Bronchial epithelial cell (primary cell): Measurements from ENCODE around the gene PANK4. TPM values are rescaled to one million over a fixed set of nuclear protein-coding genes. Genes with fewer than 3 reads are reported as not detected.
"Not testable (repeated sequence)": the region's sequence is repeated elsewhere in the genome, so short reads cannot be mapped to it uniquely, and the experiment has no call there.

ENCODE experiments used
- DNase-seq: peaks from one replicate; pipeline ENCODE4 v3.0.0-alpha.2; 2010; ENCODE audit warnings: low read depth
- FAIRE-seq: peaks from 2 replicates; lab custom pipeline; 2011; peaks lifted over from hg19 to GRCh38; lab: Jason Lieb, UNC
- H3K27me3 ChIP-seq: 2 replicates; pipeline ENCODE4 v1.5.1; 2011; ENCODE audit warnings: low read length; ENCODE audit not compliant: control insufficient read depth, insufficient read depth
- H3K36me3 ChIP-seq: 2 replicates; pipeline ENCODE4 v1.5.1; 2011; ENCODE audit warnings: low read length; ENCODE audit not compliant: control insufficient read depth, insufficient read depth
- H3K4me3 ChIP-seq: 2 replicates; pipeline ENCODE4 v1.5.1; 2011; ENCODE audit warnings: mild to moderate bottlenecking, low read depth, low read length, control low read depth
- CTCF ChIP-seq: IDR thresholded peaks from 2 replicates; pipeline ENCODE4 v1.5.1; 2011; ENCODE audit warnings: mild to moderate bottlenecking, moderate library complexity, low read length, control low read depth, inconsistent platforms; ENCODE audit not compliant: insufficient read depth, severe bottlenecking
- total RNA-seq: library from RNA; depleted of rRNA; stranded (reverse); fragments of >200 nt; gene quantifications from 2 replicates; pipeline ENCODE4 v1.2.1, GENCODE V29; 2014

The PANK4 gene
- total RNA-seq, 1 donor from 2014 or later, result 29.2 TPM

- no peak for TF ChIP-seq CTCF
- H3K4me3 ChIP-seq, result no peak overlapping the region
- FAIRE-seq, result no peak
- H3K36me3 ChIP-seq, result no peaks in the 10 kb centered on the region
- no peak for DNase-seq
- peaks cover 5% of the 10 kb centered on the region for H3K27me3 ChIP-seq
Observed at GRCh38 chr1:2569060-2569459, 42.7 kb upstream of the PANK4 start.

GRCh38 chr1:2568187-2568816, 41.9 kb upstream of the PANK4 start:
- H3K4me3 ChIP-seq, H3K27me3 ChIP-seq, H3K36me3 ChIP-seq, FAIRE-seq, DNase-seq: not testable (repeated sequence)

- Histone ChIP-seq H3K4me3 (no peak overlapping the region), H3K36me3 (no peaks in the 10 kb centered on the region), H3K27me3 (peaks cover 5% of the 10 kb centered on the region)
- DNase-seq, result no peak
- FAIRE-seq, result no peak
- TF ChIP-seq CTCF, result no peak
Observed at GRCh38 chr1:2567083-2567679, 40.8 kb upstream of the PANK4 start.

GRCh38 chr1:2566101-2567045, 40.0 kb upstream of the PANK4 start:
- Histone ChIP-seq H3K4me3 (no peak overlapping the region), H3K27me3 (peaks cover 5% of the 10 kb centered on the region), H3K36me3 (no peaks in the 10 kb centered on the region)
- DNase-seq (no peak), FAIRE-seq (no peak)
- no peak for TF ChIP-seq CTCF

GRCh38 chr1:2564815-2565374, 38.5 kb upstream of the PANK4 start:
- no peak overlapping the region for H3K4me3 ChIP-seq
- no peaks in the 10 kb centered on the region for H3K36me3 ChIP-seq
- DNase-seq, result no peak
- TF ChIP-seq CTCF, result no peak
- peaks cover 5% of the 10 kb centered on the region for H3K27me3 ChIP-seq
- no peak for FAIRE-seq
